ENCODE measurements around the gene FBXL20.

DNA sequence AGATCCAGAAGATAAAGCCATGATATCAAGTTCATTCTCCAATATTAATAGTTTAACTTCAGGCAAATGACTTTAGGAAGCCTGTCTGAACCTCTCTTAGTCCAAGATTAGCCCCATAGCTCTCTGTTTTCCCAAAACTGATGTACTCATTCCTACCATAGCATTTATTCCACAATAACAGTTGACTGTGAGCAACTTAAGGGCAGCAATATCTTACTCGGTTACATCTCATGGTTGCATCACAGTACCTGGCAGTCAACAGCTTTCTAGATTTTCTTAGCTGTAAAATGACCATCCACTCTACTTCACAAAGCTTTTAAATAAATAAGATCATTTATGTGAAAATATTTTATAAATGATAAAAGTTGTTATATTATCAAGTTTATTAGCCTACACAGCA is 117.5 kb downstream of the FBXL20 start:
- TF ChIP-seq, protein P1, sequence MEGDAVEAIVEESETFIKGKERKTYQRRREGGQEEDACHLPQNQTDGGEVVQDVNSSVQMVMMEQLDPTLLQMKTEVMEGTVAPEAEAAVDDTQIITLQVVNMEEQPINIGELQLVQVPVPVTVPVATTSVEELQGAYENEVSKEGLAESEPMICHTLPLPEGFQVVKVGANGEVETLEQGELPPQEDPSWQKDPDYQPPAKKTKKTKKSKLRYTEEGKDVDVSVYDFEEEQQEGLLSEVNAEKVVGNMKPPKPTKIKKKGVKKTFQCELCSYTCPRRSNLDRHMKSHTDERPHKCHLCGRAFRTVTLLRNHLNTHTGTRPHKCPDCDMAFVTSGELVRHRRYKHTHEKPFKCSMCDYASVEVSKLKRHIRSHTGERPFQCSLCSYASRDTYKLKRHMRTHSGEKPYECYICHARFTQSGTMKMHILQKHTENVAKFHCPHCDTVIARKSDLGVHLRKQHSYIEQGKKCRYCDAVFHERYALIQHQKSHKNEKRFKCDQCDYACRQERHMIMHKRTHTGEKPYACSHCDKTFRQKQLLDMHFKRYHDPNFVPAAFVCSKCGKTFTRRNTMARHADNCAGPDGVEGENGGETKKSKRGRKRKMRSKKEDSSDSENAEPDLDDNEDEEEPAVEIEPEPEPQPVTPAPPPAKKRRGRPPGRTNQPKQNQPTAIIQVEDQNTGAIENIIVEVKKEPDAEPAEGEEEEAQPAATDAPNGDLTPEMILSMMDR (conservative IDR thresholded peaks at IDR 0.05 in 1 of 2, IDR thresholded peaks at IDR 0.05 in 1 of 2; ENCODE audit: low read depth in 1 of 2, low read length in 2 of 2): no peak
- TF ChIP-seq EZH2 (IDR thresholded peaks at IDR 0.05; ENCODE audit: low read length, missing control alignments): no peak

Data from fibroblast of lung (primary cell).